GM21423 (cell line): ENCODE measurements around the gene RASSF5.

Experiments used
- ATAC-seq: cut with Tn5 transposase; IDR thresholded peaks from one replicate; pipeline ENCODE4 v1.9.1; 2021; ENCODE audit warnings: mild to moderate bottlenecking, moderate library complexity; ENCODE audit not compliant: unreplicated experiment

RASSF5 gene, protein sequence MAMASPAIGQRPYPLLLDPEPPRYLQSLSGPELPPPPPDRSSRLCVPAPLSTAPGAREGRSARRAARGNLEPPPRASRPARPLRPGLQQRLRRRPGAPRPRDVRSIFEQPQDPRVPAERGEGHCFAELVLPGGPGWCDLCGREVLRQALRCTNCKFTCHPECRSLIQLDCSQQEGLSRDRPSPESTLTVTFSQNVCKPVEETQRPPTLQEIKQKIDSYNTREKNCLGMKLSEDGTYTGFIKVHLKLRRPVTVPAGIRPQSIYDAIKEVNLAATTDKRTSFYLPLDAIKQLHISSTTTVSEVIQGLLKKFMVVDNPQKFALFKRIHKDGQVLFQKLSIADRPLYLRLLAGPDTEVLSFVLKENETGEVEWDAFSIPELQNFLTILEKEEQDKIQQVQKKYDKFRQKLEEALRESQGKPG

DNA sequence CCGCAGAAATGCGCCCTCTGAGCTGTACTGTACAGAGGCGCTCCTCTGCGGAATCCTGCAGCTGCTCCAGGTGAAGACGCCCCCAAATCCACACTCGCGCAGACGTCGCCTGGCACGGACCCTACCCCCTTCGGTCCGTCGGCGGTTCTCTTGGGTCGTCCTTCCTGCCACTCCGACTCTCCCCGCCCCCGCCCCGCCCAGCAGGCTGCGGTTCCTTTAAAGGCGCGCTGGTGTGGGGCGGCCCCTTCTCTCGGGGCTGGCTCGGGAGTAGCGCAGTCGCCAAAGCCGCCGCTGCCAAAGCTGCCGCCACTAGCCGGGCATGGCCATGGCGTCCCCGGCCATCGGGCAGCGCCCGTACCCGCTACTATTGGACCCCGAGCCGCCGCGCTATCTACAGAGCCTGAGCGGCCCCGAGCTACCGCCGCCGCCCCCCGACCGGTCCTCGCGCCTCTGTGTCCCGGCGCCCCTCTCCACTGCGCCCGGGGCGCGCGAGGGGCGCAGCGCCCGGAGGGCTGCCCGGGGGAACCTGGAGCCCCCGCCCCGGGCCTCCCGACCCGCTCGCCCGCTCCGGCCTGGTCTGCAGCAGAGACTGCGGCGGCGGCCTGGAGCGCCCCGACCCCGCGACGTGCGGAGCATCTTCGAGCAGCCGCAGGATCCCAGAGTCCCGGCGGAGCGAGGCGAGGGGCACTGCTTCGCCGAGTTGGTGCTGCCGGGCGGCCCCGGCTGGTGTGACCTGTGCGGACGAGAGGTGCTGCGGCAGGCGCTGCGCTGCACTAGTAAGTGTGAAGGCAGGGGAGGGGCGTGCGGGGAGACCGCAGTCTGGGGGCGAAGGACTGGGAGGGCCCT lies at the start of gene RASSF5:
RASSF5 (plus strand) TSS at position 248 of the 846 bp plus-strand sequence; CDS start at position 320, 72 bp downstream.
- ATAC-seq = peak; percentile 54

DNA sequence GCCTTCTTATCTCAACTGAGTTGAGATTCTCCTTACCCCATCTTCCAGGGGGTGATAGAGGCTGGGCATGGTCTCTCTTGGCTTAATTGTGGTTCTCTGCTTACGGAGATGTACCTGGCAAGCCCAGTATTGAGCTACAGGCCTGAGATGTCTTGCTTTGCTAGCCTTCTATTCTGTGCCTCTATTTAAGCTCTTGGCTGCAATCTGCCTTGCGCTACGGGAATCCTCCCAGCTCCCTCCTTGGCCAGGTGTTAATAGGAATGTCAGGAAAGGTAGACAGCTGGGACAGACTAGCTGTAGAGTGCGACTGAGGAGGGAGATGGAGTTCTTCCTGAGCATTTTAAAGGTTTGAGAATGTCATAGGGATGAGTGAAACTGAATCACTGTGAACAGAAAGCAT lies 47.6 kb upstream of the RASSF5 start:
- ATAC-seq = no peak

DNA sequence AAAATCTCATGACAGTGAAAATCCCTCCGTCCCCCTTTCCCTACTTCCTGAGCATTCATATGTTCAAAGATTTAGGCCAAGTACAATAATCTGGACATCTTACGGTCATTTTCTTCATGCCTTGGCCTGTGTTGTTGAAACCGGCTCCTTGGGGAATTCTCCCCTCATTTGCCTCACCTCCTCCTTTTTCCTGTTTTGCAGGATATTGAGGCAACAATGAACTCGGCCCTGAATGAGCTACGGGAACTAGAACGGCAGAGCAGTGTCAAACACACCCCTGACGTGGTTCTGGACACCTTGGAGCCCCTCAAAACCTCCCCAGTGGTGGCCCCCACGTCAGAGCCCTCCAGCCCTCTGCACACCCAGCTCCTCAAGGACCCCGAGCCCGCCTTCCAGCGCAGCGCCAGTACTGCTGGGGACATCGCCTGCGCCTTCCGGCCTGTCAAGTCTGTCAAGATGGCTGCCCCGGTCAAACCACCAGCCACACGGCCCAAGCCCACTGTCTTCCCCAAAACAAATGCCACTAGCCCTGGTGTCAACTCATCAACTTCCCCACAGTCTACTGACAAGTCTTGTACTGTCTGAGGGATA lies 46.4 kb upstream of the RASSF5 start:
- no peak for ATAC-seq

DNA sequence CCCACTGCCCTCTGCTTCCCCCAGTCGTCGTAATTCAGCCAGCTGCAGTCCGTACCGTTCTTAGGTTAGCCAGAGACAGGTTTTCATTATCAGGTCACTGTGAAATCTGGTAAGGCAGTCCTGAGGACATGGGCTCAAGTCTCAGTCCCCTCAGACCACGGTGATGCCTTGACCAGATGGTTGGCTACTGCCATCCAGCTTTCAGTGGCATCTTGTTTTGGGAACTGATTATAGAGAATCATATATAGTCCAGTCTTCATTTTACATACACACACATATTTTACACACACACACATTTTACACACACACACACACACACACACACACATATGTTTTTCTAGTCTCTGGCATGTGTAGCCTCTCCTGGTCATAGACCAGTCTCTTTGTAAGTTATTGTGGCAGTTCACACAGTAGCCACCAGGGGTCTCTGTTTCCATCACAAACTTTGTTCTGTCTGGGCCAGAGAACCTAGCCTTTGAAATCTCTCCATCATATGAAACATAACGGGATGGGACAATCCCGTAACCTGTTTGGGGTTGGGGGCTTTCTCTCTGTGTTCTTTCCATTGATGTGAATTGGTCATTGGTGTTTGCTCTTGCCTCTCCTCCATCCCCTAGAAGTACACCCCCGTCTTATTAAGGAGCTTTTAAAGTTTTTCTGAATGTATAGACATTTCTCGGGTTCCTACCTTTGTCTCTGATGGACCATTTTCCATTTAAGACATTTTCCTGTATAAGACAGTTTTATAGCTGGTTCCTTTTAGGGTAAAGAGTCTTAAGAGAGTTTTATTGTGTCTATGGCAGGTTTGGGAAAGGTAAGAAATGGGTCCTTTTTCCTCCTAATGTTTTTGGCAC lies 45.5 kb upstream of the RASSF5 start:
- ATAC-seq = peak; percentile 41

DNA sequence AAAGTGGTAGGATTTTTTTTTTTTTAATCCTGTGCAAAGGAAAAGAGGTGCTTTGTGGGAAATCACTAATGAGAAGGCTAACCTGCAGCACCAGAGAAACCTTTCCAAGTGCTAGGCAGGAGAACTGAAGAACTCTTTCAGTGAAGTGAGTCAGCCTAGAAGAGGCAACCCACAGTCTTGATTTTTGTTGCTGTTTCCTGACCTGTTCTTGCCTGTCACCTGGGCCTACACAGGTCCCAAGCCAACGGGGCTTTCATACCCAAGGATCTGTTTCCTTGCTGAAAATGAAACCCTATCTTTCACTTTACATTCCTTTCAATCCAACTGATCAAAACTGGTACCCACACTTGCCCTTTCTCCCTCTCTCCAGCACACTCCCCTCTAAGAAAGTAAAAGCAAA lies 44.2 kb upstream of the RASSF5 start:
- no peak for ATAC-seq

DNA sequence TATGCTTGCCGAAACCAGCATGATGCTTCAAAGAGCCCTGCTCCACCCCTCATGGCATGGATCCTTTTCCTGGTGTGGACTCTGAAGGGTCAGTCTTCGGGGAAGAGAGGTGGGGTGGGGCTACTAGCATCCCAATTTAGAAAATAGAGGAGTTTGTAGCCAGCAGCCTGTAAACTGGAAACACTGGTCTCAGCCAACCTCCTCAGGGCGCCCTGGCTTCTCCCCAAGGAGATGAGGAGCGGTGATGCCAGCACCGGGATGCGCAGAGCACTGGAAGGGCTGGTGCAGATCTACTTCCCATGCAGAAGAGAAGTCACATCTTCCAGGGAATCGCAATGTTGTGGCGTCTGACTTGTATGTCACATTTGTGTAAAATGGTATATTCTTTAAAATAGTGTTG lies 43.4 kb upstream of the RASSF5 start:
- ATAC-seq = no peak

DNA sequence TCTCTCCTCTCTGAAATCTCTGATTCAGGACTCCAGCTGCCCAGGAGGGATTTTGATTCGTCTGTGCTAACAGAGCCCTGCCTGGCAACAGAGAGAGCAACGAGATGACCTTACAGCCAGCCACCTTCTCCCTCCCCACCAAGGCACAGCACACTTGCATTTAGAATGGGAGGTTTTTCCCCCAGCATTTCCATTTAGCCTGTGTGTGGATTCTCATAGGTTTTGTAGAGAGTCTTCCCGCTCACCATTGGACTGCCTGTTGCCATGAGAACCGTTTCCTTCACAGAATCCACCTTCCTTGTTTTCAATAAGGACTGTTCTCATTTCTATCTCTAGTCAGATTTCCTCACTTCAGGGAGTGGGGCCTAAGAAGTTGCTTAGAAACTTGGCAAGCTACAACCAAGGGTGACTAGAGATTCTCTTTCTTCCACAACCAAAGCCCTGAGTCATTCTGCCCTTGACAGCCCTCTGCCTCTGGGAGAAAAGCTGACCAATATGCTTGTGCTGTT lies 42.8 kb upstream of the RASSF5 start:
- no peak for ATAC-seq

DNA sequence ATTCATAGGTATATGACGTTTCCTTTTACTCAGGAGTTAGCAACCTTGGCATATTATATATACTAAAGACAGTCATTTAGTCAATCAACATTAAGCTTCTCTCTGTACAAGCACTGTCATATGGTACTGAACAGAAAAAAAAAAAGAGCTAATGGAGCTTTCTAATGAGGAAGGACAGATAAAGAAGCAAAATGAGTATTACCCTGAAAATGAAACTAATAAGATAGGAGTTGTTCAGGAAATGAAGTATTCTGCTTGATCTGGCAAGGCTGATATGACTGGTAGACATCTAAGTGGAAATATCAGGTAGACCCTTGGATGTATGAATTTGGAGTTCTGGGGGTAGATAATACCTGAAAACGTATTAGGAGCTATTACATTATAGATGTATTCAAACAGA lies 41.4 kb upstream of the RASSF5 start:
- no peak for ATAC-seq

DNA sequence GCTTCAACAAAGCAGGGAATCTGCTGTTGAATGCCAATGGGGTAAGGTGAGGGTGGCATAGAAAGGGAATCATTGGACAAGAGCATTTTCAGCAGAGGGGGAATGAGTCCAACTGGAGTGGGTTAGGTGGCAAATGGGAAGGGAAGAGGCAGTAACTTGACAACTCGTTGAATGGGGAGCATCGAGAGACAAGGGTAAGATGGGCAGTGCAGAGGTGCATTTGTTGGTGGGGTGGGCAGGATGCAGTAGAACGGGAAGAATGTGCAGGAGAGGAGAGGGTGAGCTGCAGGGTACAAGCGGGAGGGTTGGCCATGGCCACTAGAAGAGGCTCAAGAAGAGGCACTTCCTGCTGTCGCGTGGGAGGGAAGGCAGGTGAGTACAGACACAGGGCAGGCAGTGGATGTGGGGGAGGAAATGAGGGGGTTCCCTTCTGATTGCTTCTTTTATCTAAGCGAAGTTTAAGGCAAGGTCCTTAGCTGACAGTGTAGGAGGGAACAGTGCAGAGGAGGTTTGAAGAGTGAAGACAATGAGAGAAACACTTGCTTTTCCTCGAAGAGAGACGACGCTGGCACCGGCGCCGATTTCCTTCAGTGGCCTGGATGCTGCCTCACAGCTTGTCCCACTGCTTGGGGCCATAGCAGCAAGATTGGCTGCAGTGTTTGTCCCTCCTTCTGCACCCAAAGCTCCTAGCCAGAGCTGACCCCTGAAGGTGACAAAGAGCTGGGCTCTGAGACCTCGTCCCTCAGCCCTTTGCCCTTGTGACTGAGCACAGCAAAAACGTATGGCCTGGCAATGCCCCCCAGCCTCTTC lies 40.3 kb upstream of the RASSF5 start:
- ATAC-seq = no peak

DNA sequence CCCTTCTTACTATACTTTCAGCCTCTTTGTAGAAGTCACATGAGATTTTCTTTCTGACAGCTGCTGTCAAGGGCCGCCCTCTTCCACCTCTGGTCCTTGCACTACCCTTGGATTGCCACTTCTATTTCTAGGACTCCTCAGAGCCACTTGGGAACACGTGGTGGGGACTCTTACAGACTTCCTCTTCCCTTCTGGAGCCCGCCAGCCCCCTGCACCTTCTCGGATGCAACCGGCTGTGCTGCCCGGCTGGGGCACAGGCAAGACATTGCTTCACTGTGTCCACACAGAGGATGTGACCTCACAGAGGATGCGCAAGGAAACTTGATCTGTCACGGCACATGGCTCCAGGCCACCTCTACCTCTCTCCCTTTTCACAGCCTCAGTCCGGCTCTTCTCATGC lies 39.4 kb upstream of the RASSF5 start:
- ATAC-seq = no peak

DNA sequence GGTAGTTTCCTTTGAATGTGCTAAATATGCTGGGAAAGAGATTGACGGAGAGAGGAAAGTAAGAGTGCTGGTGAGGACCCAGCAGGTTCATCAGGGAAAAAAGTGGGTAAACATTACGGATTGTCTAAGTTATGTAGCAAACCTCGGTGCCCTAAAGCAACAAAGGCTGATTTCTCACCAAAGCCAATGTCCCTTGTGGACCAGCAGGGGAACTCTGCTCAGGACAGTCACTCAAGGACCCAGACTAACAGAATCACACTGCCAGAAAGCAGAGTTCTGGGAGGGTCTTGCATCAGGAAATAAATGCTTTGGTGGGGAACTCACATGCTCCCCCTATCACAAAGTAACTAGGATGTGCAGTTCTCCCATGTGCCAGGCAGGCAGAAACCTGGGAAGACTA lies 38.8 kb upstream of the RASSF5 start:
- ATAC-seq = no peak

DNA sequence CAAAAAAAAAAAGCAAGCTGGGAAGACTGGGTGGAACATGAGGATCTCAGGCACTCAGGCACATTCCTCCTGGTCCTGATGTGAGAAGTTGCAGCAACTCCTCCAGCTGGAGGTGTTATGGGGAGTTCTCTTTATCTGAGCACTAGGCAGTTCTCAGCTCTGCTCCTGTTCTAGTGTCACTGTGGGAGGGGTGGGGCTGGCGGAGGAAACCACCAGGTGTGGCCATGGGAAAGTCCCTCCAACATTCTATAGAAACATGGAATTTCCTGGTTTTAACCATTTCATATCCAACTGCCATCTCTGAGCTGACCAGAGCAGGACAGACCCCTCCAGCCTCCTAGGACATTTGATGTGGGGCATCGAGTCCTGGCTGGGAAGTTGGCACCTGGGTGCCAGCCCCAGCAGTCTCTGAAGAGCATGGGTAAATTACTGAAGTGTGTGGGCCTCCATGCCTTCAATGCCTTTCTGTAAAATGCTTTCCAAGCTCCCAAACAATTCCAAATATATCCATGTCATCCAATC lies 37.9 kb upstream of the RASSF5 start:
- no peak for ATAC-seq

DNA sequence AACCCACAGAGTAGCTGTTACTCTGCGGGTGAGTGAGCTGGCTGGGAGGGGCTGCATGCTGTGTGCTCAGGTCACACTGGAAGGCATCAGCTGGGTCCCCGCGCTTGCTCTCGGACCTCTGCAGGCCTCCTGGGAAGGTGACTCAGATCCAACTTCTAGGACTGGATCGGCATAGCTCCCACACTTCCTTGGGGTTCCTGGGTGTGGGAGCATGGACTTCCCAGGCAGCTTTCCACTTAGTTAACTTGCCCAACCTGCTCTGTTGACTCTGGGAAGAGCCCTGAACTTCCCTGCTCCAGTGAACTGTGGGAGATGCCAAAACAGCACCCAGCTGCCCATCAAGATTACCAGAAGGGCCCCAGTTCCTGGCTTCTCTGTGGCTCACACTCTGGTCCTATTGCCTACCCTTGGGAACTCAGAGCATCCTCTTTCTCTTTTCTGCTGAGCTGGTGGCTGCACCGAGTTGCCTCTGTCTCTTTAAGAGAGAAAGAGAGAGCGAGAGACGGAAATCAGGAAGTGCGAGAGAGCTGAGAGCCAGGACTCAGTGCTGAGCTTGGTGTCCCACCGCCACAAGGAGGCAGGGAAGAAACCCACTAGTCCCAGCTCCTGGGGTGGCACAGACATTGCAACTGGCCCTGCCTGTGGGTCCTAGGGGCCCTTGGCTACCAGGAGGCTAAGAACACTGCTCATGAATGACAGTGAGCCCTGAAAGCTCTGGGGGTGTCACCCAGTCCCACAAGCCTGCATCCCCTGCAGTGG lies 37.2 kb upstream of the RASSF5 start, which contains the start of gene IKBKE:
IKBKE (plus strand) TSS at position 544 of the 759 bp plus-strand sequence. CDS start 2,752 bp downstream, outside the sequence.
- ATAC-seq = peak; percentile 52

DNA sequence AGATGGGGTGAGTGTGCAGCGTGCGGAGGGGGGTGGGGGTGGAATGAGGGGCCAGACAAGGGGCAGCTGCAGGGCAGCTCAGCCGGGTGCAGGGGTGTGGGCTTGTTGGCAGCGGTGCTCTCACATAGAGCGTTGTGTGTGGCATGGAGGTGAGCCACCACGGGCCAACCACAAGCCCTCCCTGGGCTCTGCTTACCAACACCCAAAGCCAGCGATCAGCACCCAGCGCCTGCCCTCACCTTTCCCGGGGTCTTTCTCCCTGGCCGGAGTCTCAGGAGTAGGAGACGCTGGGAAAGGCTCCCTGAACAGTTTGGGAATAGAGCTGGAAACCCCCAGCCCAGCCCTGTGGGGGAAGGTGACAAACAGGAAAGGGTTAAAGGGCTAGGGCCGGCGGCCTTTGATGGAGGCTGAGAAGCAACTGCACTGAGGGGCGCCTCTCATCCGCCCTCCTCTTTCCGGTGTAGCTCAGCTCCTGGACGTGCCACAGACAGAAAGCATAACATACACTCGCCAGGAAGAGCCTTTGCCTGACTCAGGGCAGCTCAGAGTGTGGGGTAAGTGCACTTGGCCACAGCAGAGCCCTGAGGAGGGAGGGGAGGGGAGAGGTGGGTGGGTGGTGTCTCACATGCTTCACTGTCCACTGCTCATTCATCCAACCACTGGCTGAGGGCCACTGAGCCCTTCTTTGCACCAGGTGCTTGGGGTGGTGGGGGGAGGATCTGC lies 36.5 kb upstream of the RASSF5 start:
- peak; percentile 41 for ATAC-seq

DNA sequence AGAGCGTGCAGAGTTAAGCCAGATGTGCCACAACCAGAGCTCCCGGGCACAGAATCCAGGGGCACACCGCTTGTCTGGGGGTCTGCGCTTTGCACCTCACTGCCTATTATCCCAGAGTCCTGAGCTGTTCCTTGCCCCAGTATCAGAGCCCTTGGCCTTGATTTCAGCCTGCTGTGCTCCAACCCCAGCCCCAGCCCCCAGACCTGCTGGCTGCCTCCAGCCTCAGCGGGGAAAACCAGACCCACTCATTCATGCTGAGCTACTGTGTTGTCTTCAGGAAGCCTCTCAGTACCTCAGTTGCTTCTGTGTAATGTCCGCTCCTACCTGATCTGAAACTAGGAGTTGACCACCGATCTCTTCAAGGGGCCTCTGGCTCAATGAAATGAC lies 35.9 kb upstream of the RASSF5 start:
- ATAC-seq = peak; percentile 20

DNA sequence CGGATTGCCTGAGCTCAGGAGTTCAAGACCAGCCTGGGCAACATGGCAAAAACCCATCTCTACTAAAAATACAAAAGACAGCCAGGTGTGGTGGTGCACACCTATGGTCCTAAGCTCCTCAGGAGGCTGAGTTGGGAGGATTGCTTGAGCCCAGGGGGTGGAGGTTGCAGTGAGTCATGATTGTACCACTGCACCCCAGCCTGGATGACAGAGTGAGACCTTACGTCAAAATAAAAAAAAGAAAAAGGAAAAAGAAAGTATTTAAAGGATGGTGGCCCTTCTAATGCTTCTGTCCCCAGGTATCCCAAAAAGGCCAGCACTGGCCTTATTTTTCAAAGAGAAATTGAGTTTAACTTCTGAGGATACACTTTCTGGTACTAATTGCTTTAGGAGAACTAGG lies 35.3 kb upstream of the RASSF5 start:
- ATAC-seq = no peak

DNA sequence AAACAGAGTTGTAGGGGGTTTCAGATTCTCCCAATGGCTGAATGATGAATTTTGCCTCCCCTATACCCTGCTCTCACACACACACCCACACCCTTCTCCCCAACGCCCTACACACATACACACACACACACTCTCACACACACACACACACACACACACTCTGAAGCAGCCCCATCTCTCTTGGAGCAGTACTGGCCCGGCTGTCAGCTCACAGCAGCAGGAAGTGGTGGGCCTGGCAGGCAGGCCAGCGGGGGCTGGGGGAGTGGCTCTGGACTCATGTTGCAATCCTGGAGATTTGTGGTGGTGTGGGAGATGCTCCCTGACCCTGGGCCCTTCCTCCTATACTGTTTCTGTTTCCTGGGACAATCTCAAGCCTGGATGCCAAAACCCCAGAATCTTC lies 34.9 kb upstream of the RASSF5 start:
- no peak for ATAC-seq

DNA sequence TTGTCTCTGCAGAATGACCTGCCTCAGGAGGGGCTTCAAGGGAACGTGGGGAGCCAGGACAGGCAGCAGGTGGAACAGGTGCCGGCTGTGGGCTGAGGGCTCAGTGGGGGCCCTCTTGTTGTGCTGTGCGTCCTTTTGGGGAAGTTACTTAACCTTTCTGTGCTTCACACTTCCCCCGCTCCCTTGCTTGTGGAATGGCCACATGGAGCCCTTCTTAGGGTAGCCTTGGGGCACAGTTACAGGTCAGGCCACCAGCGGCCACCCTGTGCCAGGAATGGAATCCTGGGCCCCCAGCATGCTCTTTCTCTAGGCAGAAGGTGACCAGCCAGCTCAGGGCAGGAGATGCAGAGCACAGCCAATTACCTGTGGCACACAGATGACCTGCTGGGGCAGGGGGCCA lies 34.4 kb upstream of the RASSF5 start:
- ATAC-seq = no peak
